IgD-negative memory B cell (primary cell): ENCODE measurements around the gene MYO5C. TPM values are rescaled to one million over a fixed set of nuclear protein-coding genes. Genes with fewer than 3 reads are reported as not detected.
"Not testable (repeated sequence)": the region's sequence is repeated elsewhere in the genome, so short reads cannot be mapped to it uniquely, and the experiment has no call there.

Source experiments
- H3K27ac Mint-ChIP-seq, 3 donors: one replicate each; pipeline ENCODE4 v1.8.0; 2020 to 2022; ENCODE audit warnings: mild to moderate bottlenecking in 3 of 3, mixed read lengths in 3 of 3, moderate library complexity in 1 of 3
- H3K27me3 Mint-ChIP-seq: one replicate; pipeline ENCODE4 v1.8.0; 2021; ENCODE audit warnings: mixed read lengths
- H3K36me3 Mint-ChIP-seq: one replicate; pipeline ENCODE4 v1.8.0; 2020; ENCODE audit warnings: mild to moderate bottlenecking, mixed read lengths
- H3K4me1 Mint-ChIP-seq, 3 donors: one replicate each; pipeline ENCODE4 v1.8.0; 2020 to 2022; ENCODE audit warnings: mixed read lengths in 3 of 3, mild to moderate bottlenecking in 1 of 3
- H3K4me3 Mint-ChIP-seq, 4 donors: one replicate each; pipeline ENCODE4 v1.8.0; 2020 to 2022; ENCODE audit warnings: mild to moderate bottlenecking in 4 of 4, mixed read lengths in 4 of 4, moderate library complexity in 3 of 4
- H3K9me3 Mint-ChIP-seq, 3 donors: one replicate each; pipeline ENCODE4 v1.8.0; 2020 to 2021; ENCODE audit warnings: mixed read lengths in 3 of 3, mild to moderate bottlenecking in 1 of 3
- polyA plus RNA-seq: library from polyadenylated mRNA; unstranded; fragments of 300-500 nt; fragmentation: Illumina TruSeq; gene quantifications from one replicate; pipeline ENCODE4 v1.2.3, GENCODE V29; 2021

The MYO5C gene
- polyA plus RNA-seq, 1 donor from 2014 or later, result 0.88 TPM

GRCh38 chr15:52247461-52247860 is 48.1 kb downstream of the MYO5C start:
- H3K9me3 Mint-ChIP-seq, result no peaks in the 10 kb centered on the region

GRCh38 chr15:52246686-52247431 is 48.7 kb downstream of the MYO5C start:
- H3K36me3 Mint-ChIP-seq, result peaks cover 4% of the 10 kb centered on the region
- H3K27ac Mint-ChIP-seq, result no peak overlapping the region
- H3K4me3 Mint-ChIP-seq, result no peak overlapping the region
- H3K9me3 Mint-ChIP-seq, result no peaks in the 10 kb centered on the region
- peaks cover 7 to 31% (median 9%) of the 10 kb centered on the region in 3 donors for H3K4me1 Mint-ChIP-seq
- H3K27me3 Mint-ChIP-seq, result no peaks in the 10 kb centered on the region

More at GRCh38 chr15:52247461-52247860, 48.1 kb downstream of the MYO5C start:
- H3K4me3 Mint-ChIP-seq, result no peak overlapping the region
- peaks cover 6 to 25% (median 9%) of the 10 kb centered on the region in 3 donors for H3K4me1 Mint-ChIP-seq
- H3K27ac Mint-ChIP-seq, result peak overlapping the region in 1 of 3 donors; percentile 87
- H3K27me3 Mint-ChIP-seq, result no peaks in the 10 kb centered on the region
- H3K36me3 Mint-ChIP-seq, result peaks cover 3% of the 10 kb centered on the region

GRCh38 chr15:52243697-52244555 is 51.7 kb downstream of the MYO5C start:
- peaks cover 4% of the 10 kb centered on the region for H3K36me3 Mint-ChIP-seq
- H3K9me3 Mint-ChIP-seq, result no peaks in the 10 kb centered on the region
- H3K27me3 Mint-ChIP-seq, result no peaks in the 10 kb centered on the region
- peak overlapping the region in 1 of 4 donors; percentile 48 for H3K4me3 Mint-ChIP-seq
- H3K27ac Mint-ChIP-seq, result peak overlapping the region in 2 of 3 donors; percentile 55 to 80
- H3K4me1 Mint-ChIP-seq, result peaks cover 7 to 37% (median 9%) of the 10 kb centered on the region in 3 donors

- Mint-ChIP-seq H3K36me3 (peaks cover 4% of the 10 kb centered on the region), H3K4me3 (peak overlapping the region in 1 of 4 donors; percentile 9), H3K4me1 (peaks cover 7 to 33% (median 9%) of the 10 kb centered on the region in 3 donors), H3K27me3 (no peaks in the 10 kb centered on the region), H3K9me3 (no peaks in the 10 kb centered on the region), H3K27ac (peak overlapping the region in 1 of 3 donors; percentile 55)
Observed at GRCh38 chr15:52243286-52243685, 52.3 kb downstream of the MYO5C start.

- Mint-ChIP-seq H3K27me3 (no peaks in the 10 kb centered on the region), H3K36me3 (peaks cover 4% of the 10 kb centered on the region), H3K4me3 (no peak overlapping the region), H3K27ac (peak overlapping the region in 2 of 3 donors; percentile 35 to 85), H3K4me1 (peaks cover 14 to 38% (median 15%) of the 10 kb centered on the region in 3 donors), H3K9me3 (no peaks in the 10 kb centered on the region)
Observed at GRCh38 chr15:52241489-52241888, 54.1 kb downstream of the MYO5C start.

- Mint-ChIP-seq H3K4me3 (no peak overlapping the region), H3K27ac (no peak overlapping the region), H3K4me1 (peaks cover 23 to 50% (median 25%) of the 10 kb centered on the region in 3 donors), H3K36me3 (peaks cover 4% of the 10 kb centered on the region), H3K27me3 (no peaks in the 10 kb centered on the region), H3K9me3 (no peaks in the 10 kb centered on the region)
Observed at GRCh38 chr15:52240166-52240565, 55.4 kb downstream of the MYO5C start.

- H3K4me3 Mint-ChIP-seq, H3K27me3 Mint-ChIP-seq, H3K9me3 Mint-ChIP-seq, H3K36me3 Mint-ChIP-seq: not testable (repeated sequence)
- peak overlapping the region in 1 of 3 donors; percentile 67 for H3K27ac Mint-ChIP-seq
- H3K4me1 Mint-ChIP-seq, result peaks cover 23 to 55% (median 31%) of the 10 kb centered on the region in 3 donors
Observed at GRCh38 chr15:52238989-52239525, 56.5 kb downstream of the MYO5C start.

- peaks cover 4% of the 10 kb centered on the region for H3K36me3 Mint-ChIP-seq
- no peak overlapping the region for H3K4me3 Mint-ChIP-seq
- peak overlapping the region in 1 of 3 donors; percentile 91 for H3K27ac Mint-ChIP-seq
- peaks cover 27 to 57% (median 35%) of the 10 kb centered on the region in 3 donors for H3K4me1 Mint-ChIP-seq
- H3K27me3 Mint-ChIP-seq, result no peaks in the 10 kb centered on the region
- H3K9me3 Mint-ChIP-seq, result no peaks in the 10 kb centered on the region
Observed at GRCh38 chr15:52238149-52238548, 57.5 kb downstream of the MYO5C start.

- Mint-ChIP-seq H3K27me3 (no peaks in the 10 kb centered on the region), H3K4me3 (peak overlapping the region in 3 of 4 donors; percentile 76 to 90 (median 89)), H3K36me3 (no peaks in the 10 kb centered on the region), H3K4me1 (peaks cover 31 to 54% (median 47%) of the 10 kb centered on the region in 3 donors), H3K9me3 (no peaks in the 10 kb centered on the region), H3K27ac (peak overlapping the region; percentile 89 to 99 (median 97))
Observed at GRCh38 chr15:52236013-52236412, 59.6 kb downstream of the MYO5C start.

GRCh38 chr15:52234596-52235541 is 60.7 kb downstream of the MYO5C start:
- Mint-ChIP-seq H3K36me3 (no peaks in the 10 kb centered on the region), H3K27me3 (no peaks in the 10 kb centered on the region), H3K4me3 (peak overlapping the region; percentile 65 to 90 (median 82)), H3K4me1 (peaks cover 31 to 55% (median 49%) of the 10 kb centered on the region in 3 donors), H3K9me3 (no peaks in the 10 kb centered on the region), H3K27ac (peak overlapping the region; percentile 89 to 99 (median 97))

- peak overlapping the region; percentile 89 to 99 (median 97) for H3K27ac Mint-ChIP-seq
- peak overlapping the region; percentile 76 to 96 (median 87) for H3K4me3 Mint-ChIP-seq
- H3K27me3 Mint-ChIP-seq, result no peaks in the 10 kb centered on the region
- no peaks in the 10 kb centered on the region for H3K9me3 Mint-ChIP-seq
- peaks cover 36 to 63% (median 55%) of the 10 kb centered on the region in 3 donors for H3K4me1 Mint-ChIP-seq
- no peaks in the 10 kb centered on the region for H3K36me3 Mint-ChIP-seq
Observed at GRCh38 chr15:52233405-52233804, 62.2 kb downstream of the MYO5C start.

- Mint-ChIP-seq H3K36me3 (no peaks in the 10 kb centered on the region), H3K4me3 (peak overlapping the region; percentile 74 to 92 (median 88)), H3K27ac (peak overlapping the region; percentile 96 to 99 (median 99)), H3K4me1 (peaks cover 37 to 66% (median 58%) of the 10 kb centered on the region in 3 donors), H3K9me3 (no peaks in the 10 kb centered on the region), H3K27me3 (no peaks in the 10 kb centered on the region)
Observed at GRCh38 chr15:52232327-52232726, 63.3 kb downstream of the MYO5C start.

- Mint-ChIP-seq H3K9me3 (no peaks in the 10 kb centered on the region), H3K27me3 (no peaks in the 10 kb centered on the region), H3K4me3 (peak overlapping the region in 1 of 4 donors; percentile 85), H3K4me1 (peaks cover 37 to 57% (median 50%) of the 10 kb centered on the region in 3 donors), H3K36me3 (no peaks in the 10 kb centered on the region), H3K27ac (peak overlapping the region; percentile 91 to 99 (median 97))
Observed at GRCh38 chr15:52230073-52230472, 65.5 kb downstream of the MYO5C start.

- peak overlapping the region in 3 of 4 donors; percentile 70 to 83 (median 82) for H3K4me3 Mint-ChIP-seq
- H3K36me3 Mint-ChIP-seq, result no peaks in the 10 kb centered on the region
- peaks cover 38 to 55% (median 43%) of the 10 kb centered on the region in 3 donors for H3K4me1 Mint-ChIP-seq
- H3K9me3 Mint-ChIP-seq, result no peaks in the 10 kb centered on the region
- no peaks in the 10 kb centered on the region for H3K27me3 Mint-ChIP-seq
- H3K27ac Mint-ChIP-seq, result peak overlapping the region; percentile 91 to 99 (median 97)
Observed at GRCh38 chr15:52228921-52229320, 66.7 kb downstream of the MYO5C start.
